ENCODE results near the gene PARD6A.

Gene PARD6A

DNA sequence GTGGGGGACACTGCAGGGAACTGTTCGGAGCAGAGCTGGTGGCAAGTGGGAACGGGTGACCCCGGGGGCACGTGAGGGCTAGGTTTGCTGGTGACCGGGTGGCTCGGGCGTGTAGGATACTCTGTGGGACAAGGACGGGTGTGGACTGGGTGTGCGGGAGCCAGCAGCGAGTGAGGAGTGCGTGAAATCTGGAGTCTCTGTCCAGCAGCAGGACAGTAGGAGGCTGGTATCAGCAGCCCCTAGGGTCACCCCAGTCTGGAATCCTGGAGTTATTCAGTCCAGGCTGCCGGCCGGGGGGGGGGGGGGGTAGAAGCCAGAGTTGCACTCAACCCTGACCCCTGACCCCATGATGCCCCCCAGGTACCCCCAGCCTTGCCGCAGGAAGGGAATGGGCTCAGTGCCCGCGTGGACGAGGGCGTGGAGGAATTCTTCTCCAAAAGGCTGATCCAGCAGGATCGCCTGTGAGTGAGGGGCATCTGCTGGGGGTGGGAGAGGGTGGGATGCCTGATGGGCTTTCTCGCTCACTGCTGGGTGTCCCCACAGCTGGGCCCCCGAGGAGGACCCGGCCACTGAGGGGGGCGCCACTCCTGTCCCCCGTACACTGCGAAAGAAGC lies 6.9 kb upstream of the PARD6A start:
- DNase-seq (ENCODE audit: low read depth) = no peak

DNA sequence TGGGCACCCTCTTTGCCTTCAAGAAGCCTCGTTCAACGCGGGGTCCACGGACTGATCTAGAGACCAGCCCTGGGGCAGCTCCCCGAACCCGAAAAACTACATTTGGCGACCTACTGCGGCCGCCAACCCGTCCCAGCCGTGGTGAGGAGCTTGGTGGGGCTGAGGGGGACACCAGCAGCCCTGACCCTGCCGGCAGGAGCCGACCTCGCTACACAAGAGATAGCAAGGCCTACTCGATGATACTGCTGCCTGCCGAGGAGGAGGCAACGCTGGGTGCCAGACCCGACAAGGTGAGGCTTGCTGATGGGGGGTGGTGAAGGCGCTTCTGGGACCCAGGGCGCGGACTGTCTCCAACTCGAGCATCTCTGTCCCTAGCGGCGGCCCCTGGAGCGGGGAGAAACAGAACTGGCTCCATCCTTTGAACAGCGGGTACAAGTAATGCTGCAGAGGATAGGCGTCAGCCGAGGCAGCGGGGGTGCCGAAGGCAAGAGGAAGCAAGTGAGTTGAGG lies 6.3 kb upstream of the PARD6A start:
- no peak for DNase-seq (ENCODE audit: low read depth)

DNA sequence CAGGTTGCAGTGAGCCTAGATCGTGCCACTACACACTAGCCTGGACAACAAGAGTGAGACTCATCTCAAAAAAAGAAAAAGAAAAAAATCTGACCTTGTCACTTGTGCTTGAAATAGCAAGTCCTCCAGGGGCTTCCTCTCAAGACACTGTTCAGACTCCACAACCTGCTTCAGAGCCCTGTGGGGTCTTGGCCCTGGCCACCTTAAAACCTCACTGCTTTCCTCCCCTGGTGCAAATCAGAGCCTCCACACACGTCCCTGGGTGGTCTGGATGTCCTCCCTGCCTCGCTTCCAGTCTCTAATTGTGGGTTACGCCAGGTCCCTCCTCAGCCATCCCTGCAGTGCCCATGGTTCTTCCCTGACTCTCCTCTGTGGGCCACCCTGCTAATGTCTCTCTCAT lies 5.4 kb upstream of the PARD6A start:
- DNase-seq (ENCODE audit: low read depth) = no peak

DNA sequence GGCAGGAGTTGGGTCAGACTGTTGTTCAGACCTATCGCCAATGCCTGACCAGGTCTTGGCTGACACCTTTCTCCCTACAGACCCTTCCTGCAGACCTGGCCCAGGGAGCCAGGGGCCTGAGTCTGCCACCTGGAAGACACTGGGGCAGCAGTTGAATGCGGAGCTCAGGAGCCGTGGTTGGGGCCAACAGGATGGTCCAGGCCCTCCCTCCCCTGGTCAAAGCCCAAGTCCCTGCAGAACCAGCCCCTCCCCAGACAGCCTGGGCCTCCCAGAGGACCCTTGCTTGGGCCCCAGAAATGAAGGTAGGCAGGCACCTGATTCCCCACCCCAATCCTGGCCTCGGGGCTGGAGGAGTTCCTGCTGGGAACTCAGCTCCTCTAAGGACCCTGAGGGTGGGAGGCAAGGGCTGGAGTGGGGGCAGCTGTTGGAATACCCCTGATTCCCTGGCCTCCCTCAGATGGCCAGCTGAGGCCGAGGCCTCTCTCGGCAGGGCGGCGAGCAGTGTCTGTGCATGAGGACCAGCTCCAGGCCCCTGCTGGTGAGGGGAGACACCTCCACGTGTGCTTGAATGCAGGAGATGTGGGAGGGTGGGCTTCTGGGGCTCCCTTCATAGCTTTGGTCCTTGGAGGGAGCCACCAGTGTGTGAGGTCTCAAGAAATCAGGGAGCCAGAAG lies 4.3 kb upstream of the PARD6A start:
- no peak for DNase-seq (ENCODE audit: low read depth)

DNA sequence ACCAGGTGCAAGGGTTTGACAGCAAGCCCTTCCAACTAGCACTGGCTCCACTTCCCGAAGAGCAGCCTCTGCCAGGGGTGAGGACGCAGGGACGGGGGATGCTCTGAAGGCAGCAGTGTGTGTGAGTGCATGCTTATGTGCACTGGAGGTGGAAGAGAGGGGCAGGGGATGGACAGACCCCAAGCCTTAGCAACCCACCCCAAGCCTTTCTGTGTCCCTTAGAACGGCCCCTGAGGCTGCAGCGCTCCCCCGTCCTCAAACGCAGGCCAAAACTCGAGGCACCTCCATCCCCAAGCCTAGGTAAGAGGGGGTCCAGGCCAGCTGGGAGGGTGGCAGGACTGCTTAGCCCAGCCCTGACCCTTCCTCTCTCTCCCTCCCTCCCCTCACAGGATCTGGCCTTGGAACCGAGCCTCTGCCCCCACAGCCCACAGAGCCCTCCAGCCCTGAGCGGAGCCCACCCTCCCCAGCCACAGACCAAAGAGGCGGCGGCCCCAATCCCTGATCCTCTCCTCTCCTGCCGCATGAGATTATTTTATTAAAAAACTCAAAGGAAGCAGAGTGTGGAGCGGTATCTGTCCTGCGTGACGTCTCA lies 3.6 kb upstream of the PARD6A start:
- DNase-seq (ENCODE audit: low read depth) = no peak

DNA sequence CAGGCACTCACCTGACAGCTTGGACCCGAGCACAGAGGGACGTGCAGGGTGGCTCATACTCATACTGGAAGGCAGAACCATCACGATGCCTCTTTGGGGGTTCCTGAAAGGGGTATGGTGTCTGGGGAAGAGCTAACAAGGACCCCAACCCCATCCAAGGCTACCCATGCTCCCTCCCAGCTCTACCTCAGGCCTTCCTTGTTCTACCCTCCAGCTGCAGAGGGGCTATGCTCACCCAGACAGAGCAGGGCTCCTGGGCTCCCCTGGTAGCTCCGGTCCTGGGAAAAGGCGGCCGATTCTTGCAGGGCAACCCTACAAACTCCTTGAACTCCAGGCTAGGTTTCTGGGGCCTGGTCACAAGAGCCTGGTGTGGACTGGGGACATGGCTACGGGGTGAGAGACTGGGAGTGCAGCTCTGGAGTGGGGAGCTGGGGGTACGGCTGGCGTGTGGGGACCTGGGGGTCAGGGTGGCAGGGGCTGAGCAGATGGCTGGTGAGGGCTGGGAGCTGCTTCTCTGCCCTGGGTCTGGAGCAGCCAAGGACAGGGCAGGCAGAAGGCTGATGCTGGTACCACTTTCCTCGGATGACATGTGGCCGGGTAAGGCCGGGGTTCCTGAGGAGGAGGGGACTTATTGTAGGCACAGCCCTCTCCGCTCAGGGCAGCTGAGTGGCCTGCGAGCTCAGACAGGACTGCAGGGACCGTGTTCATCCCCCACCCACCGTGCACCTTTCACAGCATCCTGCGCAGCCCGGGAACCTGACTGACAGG lies 2.8 kb upstream of the PARD6A start:
- DNase-seq (ENCODE audit: low read depth) = no peak

DNA sequence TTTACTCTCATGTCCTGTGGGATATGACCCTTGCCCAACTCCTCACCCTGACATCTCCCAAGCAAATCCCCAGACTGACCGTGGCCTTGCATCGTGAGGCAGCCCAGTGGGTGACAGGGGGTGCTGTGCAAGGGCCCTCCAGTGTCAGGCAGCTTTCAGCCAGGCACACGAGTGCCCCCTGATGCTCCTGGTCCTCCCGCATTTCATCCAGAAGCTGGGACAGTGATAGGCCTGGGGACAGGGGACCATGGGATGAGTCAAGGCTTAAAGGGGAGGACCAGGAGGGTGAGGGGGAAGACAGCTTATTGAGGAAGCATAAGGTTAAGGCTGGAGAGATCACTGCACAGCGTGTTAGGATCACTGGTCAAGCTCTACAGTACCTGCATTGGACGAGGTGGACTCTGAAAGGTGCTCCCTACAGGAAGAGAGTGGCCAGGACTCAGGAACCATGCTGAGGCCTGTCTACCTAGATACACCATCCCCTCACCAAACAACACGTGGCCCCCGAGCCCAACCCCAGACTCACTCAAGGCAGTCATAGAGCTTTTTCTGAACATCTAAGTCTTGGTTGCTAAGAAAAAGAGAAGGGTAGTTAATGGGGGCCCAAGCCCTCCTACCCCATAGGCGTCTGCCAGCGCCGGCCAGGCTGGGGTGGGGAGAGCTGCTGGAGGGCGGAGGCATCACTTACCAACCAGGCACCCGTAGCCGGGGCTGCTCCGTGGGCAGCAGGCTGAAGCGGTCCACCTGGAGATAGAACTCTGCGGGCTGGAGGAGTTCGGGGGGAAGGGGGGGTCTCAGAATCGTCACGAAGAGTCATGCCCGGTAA lies 1.7 kb upstream of the PARD6A start:
- DNase-seq (ENCODE audit: low read depth) = no peak

DNA sequence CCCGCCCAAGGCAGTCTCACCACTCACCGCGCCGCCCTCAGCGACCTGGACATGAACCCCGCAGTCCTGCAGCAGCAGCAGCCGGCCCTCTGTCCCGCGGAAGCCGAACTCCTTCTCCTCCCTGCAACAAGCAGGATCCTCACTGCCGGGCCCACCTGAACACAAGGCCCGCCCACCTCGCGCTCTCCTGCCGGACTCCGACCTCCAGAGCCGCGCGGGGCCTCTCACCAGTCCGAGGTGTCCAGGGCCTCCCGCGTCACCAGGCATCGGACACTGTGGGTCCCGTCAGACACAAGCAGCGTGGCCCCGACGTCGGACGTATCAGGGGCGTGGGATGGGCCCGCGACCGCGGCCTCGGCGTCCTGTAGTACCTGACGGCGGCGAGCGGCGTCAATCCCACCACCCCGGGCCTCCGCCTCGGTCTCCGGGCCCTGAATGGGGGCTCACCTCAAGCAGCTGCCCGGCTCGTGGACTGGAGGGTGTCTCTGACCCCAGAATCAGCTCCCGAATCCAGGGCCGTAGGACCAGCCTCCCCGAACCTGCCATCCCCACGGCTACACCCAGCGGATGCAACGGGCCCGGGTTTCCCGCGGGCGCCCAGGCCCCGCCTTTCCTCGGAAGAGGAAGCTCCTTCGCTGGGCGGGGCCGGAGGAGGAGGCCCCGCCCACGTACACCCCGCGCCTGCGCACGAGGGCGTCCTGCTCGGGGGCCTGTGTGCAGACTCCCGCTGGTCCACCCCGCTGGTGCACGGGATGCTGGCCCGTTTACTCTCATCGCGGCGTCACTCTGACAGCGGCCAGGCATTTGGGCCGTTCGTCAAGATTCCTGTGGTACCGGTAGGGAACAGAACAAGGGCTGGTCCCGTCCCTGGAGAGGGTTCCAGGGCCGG lies 841 bp upstream of the PARD6A start, which contains the start of gene ACD:
TSS of gene ACD (minus strand) at position 586 of the 889 bp plus-strand sequence. CDS start at position 546, 40 bp downstream.
- DNase-seq (ENCODE audit: low read depth) = peak; percentile 84

DNA sequence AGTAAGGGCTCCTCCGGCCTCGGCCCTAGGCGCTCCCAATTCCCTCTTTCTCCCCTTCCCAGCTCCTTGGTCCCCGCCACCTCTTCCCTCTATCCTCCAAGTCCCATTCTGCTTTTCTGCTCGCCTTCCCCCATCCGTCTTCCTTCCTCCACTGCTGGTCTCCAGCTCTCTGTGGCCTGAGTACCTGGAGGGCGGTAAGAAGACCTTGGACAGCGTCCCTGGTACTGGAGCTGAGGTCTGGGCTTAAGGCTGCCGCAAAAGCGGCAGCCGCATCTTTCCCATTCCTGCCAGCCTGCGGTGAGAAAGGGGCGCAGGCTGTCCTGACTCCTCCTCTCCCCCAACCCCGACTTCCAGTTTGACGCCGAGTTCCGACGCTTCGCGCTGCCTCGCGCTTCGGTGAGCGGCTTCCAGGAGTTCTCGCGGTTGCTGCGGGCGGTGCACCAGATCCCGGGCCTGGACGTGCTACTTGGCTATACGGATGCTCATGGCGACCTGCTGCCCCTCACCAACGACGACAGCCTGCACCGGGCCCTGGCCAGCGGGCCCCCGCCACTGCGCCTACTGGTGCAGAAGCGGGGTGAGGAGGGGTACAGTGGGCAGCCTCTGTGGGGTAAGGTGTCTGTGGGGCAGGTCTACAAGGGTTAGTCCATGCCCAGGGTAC lies 471 bp downstream of the PARD6A start:
- no peak for DNase-seq (ENCODE audit: low read depth)

DNA sequence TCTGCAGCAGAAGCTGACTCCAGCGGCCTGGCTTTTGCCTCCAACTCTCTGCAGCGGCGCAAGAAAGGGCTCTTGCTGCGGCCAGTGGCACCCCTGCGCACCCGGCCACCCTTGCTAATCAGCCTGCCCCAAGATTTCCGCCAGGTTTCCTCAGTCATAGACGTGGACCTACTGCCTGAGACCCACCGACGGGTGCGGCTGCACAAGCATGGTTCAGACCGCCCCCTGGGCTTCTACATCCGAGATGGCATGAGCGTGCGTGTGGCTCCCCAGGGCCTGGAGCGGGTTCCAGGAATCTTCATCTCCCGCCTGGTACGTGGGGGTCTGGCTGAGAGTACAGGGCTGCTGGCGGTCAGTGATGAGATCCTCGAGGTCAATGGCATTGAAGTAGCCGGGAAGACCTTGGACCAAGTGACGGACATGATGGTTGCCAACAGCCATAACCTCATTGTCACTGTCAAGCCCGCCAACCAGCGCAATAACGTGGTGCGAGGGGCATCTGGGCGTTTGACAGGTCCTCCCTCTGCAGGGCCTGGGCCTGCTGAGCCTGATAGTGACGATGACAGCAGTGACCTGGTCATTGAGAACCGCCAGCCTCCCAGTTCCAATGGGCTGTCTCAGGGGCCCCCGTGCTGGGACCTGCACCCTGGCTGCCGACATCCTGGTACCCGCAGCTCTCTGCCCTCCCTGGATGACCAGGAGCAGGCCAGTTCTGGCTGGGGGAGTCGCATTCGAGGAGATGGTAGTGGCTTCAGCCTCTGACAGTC lies 1.3 kb downstream of the PARD6A start:
- DNase-seq (ENCODE audit: low read depth) = no peak

DNA sequence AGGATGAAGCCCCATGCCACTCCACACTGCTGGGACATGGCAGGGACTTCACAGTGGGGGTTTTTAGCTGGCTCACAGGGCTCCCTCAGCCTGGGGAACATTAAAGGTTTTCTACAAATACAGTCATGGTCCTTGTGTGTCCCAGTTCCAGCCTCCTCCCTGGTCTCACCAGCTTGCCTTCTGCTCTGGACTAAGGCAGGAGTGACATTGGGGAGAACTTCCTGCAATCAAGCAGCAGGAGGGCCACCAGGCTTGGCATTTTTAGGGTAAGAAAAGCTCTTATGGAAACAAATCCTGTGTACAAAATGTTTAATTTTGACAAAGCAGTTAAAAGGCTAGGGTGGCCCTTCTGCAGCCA lies 1.9 kb downstream of the PARD6A start:
- DNase-seq (ENCODE audit: low read depth) = no peak

DNA sequence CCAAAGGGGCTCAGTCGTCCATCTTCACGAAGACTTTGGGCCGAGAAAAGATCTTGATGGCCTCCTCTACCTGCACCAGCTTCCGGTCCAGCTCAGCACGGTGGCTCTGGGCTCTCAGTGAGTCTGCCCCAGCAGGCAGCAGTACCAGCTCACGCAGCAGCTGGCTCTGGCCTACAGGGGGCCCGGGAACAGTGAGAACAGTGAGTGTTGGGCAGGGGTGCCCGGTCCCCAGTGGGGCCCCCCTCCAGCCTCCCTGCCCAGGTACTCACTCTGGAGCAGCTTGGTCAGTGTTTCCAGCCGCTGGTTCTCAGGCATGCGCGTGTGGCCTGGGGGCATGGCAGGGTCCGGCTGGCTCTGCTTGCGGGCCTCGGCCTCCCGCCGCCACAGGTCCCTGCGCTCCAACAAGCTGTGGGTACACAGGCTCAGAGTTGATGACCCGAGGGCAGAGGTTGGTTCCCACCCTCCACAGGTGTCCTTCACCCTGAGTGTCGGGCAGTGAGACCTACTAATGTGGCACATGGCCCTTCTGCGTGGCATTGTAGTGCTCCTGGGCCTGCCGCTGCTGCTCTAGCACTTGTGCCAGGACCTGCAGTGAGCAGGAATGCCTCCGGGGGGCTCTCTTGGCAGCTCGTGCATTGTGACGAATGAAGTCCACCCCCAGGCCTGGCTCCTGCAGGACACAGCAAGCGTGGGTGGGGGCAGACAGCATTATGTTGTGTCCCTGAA lies 2.6 kb downstream of the PARD6A start:
- no peak for DNase-seq (ENCODE audit: low read depth)

DNA sequence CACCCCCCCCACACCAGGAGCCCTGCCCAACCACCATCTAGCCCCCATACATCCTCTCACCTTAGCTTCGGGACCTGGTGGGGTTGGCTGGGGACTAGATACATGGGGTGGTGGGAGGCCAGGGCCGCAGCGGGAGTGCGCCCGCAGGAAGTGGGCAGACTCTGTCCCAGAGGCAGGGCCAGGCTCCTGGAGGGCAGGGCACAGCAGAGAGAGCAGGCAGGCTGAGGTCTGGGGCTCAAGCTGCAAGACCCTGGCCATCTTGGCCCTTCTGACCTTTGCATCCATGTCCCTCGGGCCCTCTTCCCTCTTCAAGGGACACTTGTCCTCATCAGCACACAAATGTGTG lies 3.1 kb downstream of the PARD6A start:
- no peak for DNase-seq (ENCODE audit: low read depth)

DNA sequence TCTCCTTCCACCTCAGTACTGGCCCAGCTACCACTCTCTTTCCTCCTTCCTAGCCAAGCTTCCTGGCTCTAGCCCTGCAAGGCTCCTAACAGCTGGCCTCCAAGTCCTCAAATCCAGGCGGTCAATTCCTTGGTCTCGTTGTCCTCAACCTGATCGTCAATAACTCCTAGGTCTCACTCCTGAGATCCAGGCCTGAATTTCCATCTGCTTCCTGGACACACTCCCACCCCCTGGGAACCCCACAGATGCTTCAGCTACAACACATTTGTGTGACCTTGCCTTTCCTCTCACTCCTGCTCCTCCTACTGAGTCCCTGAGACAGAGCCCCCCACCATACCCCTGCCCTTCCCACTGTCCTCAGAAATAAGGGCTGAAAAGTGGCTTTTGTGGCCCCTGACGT lies 3.5 kb downstream of the PARD6A start:
- DNase-seq (ENCODE audit: low read depth) = no peak

DNA sequence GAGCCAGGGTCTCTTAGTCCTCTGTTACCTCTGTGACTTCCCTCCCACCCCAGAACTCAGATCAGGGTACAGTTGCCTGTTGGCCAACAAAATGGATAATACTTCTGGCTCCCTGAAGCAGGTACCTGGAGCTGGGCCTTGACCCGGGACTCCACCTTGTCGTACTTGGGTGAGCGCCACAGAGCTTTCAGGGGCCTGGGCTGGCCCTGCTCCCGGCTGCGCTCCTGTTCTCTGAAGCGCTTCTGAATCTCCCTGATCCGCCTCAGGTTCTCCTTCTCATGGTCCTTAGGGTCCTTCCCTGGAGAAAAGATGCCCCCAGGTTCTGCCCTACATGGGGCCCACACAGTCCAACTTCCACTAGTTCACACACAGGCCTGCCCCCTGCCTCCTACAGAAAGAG lies 4.1 kb downstream of the PARD6A start:
- DNase-seq (ENCODE audit: low read depth) = no peak

DNA sequence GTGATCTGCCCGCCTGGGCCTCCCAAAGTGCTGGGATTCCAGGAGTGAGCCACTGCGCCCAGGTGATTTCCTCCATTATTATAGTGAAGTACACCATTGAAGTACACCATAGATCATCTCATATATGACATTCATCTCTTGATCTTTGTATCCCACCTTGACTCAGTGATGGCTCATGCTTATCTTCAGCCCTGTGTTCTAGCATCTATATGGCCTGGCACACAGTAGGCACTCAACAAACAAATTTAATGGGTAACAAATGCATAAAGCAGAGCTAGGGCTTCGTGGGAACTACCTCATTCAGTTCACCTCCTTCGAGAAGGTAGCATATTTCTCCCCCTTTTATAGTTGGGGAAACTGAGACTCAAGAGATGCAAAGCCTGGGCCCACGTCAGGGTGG lies 4.8 kb downstream of the PARD6A start:
- no peak for DNase-seq (ENCODE audit: low read depth)

DNA sequence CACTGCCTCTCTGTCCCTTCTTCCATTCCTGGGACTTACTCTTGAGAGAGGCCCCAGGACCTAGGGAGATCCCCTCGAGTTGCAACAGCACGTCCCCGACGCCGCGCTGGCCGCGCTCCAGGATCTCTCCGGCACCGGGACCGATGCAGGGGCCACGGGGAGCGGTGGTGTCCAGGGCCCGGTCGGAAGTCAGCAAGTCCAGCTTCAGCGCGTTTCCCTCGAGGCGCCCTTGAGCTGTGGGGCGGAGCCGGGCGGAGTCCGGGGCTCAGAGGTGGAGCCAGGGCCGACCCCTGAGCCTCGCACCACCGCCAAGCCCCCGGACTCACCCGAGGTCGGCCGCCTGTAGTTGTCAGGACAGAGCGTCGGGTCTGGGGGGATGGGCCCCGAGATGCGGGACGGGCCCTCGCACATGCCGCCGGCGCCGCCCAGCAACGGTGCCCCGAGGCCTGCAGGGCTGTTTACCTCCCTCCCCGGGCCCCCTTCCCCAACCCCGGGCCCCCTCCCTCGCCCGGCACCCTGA lies 5.3 kb downstream of the PARD6A start:
- no peak for DNase-seq (ENCODE audit: low read depth)

DNA sequence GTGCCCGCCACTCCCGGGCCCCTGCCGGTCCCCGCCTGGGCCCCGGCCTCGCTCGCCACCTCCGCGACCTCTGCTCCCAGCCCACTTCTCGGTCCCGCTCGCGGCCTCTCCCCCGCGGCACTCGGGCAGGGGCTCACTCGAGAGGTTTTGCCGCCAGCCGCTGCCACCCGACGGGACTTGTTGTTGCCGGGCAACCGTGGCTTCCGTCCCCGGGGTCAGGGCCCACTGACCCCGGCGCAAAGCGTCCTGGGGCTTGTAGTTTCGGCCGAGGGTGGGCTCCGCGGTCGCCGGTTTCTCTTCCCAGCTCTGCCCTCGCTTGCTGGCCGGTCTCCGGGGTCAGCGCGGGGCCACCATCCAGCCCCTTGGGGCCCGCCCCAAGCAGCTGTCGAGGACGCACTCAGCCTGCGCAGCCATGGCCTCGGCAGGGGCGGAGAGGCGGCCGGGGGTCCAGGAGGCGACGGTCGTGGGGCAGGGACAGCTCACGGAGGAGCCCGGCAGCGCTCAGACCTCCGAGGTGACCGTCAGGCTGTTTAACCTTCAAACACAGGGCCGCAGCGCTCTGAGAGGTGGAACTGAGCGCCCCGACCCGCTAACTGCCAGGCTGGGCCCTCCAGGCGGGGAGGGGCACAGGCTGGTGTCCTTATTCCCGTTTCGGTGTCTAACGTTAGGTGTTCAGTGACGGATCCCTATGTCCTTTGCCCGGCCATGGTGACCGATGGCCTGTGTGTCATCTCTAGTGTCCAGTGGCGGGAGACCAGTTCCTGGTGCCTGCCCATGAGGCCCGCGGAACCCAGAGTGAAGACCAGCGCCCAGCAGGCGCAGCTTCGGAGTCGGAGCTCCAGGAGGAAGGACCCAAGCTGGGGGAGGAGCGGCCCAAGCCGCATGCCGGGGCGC lies 6.0 kb downstream of the PARD6A start, which contains the start of the genes C16orf86 and ENKD1:
TSS of gene C16orf86 (plus strand) at position 256 of the 894 bp plus-strand sequence. CDS start at position 413, 157 bp downstream.
TSS of gene ENKD1 (minus strand) at position 192 of the 894 bp plus-strand sequence. CDS start 308 bp downstream, outside the sequence.
- peak; percentile 65 for DNase-seq (ENCODE audit: low read depth)

All from stimulated activated CD8-positive, alpha-beta memory T cell treated with anti-CD3 and anti-CD28 coated beads, Interleukin-15, amount 100 ng/mL, for 1 hour (primary cell).